GM12891 (cell line): ENCODE results near the gene MYO9B.

Source experiments
- PAX5 ChIP-seq: IDR thresholded peaks from 2 replicates; pipeline ENCODE4 v1.6.1; 2011; ENCODE audit warnings: low read length, moderate library complexity, mild to moderate bottlenecking; ENCODE audit not compliant: insufficient read depth, severe bottlenecking
- POLR2A ChIP-seq: IDR thresholded peaks from 2 replicates; pipeline ENCODE4 v1.6.1; 2011; ENCODE audit warnings: low read depth, low read length, control low read depth
- POLR2AphosphoS5 ChIP-seq: IDR thresholded peaks from 2 replicates; pipeline ENCODE4 v1.6.1; 2011; ENCODE audit warnings: low read depth, low read length, control low read depth
- POU2F2 ChIP-seq: IDR thresholded peaks from 2 replicates; pipeline ENCODE4 v1.6.1; 2011; ENCODE audit warnings: low read depth, mild to moderate bottlenecking, control low read depth, low read length, moderate library complexity
- SPI1 ChIP-seq: IDR thresholded peaks from 2 replicates; pipeline ENCODE4 v1.6.1; 2011; ENCODE audit warnings: low read depth, low read length, control low read depth
- TAF1 ChIP-seq: IDR thresholded peaks from 2 replicates; pipeline ENCODE4 v1.6.1; 2011; ENCODE audit warnings: low read depth, low read length, control low read depth

DNA sequence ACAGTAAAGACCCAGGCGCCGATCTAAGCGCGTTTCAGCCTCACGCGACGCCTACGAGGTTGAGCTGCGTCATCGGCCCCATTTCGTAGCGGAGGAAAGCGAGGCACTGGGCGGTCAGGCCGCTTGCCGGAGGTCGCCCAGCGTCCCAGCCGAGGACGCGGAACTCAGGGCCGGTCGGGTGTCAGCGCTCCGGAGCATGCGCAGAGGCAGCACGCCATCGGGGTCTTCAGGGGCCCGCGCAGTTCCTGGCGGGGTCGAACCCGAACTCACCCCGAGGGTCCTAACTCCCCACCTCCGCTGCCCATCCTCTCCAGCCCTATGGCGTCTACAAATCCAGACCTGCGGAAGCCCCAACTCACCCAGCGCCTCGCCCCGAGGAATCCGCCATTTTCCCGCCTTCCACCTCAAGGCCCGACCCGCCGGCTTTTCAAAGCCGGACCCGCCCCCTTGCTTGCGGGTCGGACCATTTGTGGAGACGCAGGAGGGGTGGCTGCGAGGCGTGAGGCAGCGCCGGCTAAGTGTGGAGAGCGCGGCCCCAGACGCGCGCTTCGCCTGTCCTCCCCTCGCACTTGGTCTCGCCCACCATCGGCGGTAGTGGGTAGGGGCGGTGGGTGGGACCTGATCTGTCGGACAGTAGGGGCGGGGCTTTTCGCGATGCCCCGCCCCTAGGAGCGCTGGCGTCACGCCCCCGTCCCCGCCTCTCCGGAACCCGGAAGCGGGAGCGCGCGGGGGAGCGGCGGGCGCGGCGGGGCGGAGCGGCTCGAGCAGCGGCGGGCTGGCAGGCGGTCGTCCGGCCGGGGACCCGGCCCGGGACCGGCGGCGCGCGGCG is at the start of gene MYO9B, which contains the start of gene HAUS8:
- TF ChIP-seq POLR2AphosphoS5: peak; percentile 80
- TF ChIP-seq POLR2A: peak; percentile 76
- no peak for TF ChIP-seq SPI1
- peak; percentile 96 for TF ChIP-seq TAF1
- peak; percentile 89 for TF ChIP-seq PAX5
- TF ChIP-seq POU2F2: no peak
